HG03469 (cell line): ENCODE measurements around the gene LIPG.
"Not testable (repeated sequence)": the region's sequence is repeated elsewhere in the genome, so short reads cannot be mapped to it uniquely, and the experiment has no call there.

Source experiments
- ATAC-seq: cut with Tn5 transposase; IDR thresholded peaks from one replicate; pipeline ENCODE4 v1.9.1; 2021; ENCODE audit warnings: mild to moderate bottlenecking, moderate library complexity, moderate number of reproducible peaks; ENCODE audit not compliant: unreplicated experiment

The LIPG gene

GRCh38 chr18:49561289-49562193 is at the start of gene LIPG:
TSS of gene LIPG (plus strand) at chr18:49562057. CDS start at chr18:49562309, 252 bp downstream.
- ATAC-seq: no peak

- ATAC-seq: not testable (repeated sequence)
Measured at GRCh38 chr18:49512876-49513275, 49.0 kb upstream of the LIPG start.

GRCh38 chr18:49514577-49514976 is 47.3 kb upstream of the LIPG start:
- no peak for ATAC-seq

- not testable (repeated sequence) for ATAC-seq
Measured at GRCh38 chr18:49515003-49515402, 46.9 kb upstream of the LIPG start.

GRCh38 chr18:49515516-49515915 is 46.3 kb upstream of the LIPG start:
- no peak for ATAC-seq

GRCh38 chr18:49517483-49517882 is 44.4 kb upstream of the LIPG start:
- ATAC-seq: no peak

- no peak for ATAC-seq
Measured at GRCh38 chr18:49519101-49519971, 42.5 kb upstream of the LIPG start.

- ATAC-seq: no peak
Measured at GRCh38 chr18:49520661-49521145, 41.2 kb upstream of the LIPG start.

- ATAC-seq: no peak
Measured at GRCh38 chr18:49521216-49521835, 40.5 kb upstream of the LIPG start.

GRCh38 chr18:49523580-49524093 is 38.2 kb upstream of the LIPG start:
- ATAC-seq: not testable (repeated sequence)

- ATAC-seq: no peak
Measured at GRCh38 chr18:49524349-49524748, 37.5 kb upstream of the LIPG start.

- no peak for ATAC-seq
Measured at GRCh38 chr18:49524951-49525350, 36.9 kb upstream of the LIPG start.

GRCh38 chr18:49525981-49526380 is 35.9 kb upstream of the LIPG start:
- ATAC-seq: no peak

- ATAC-seq: no peak
Measured at GRCh38 chr18:49527631-49528327, 34.1 kb upstream of the LIPG start.

GRCh38 chr18:49529596-49529995 is 32.3 kb upstream of the LIPG start:
- no peak for ATAC-seq

GRCh38 chr18:49531678-49532153 is 30.1 kb upstream of the LIPG start:
- ATAC-seq: no peak

GRCh38 chr18:49534846-49535601 is 26.8 kb upstream of the LIPG start:
- no peak for ATAC-seq

- ATAC-seq: no peak
Measured at GRCh38 chr18:49537232-49537896, 24.5 kb upstream of the LIPG start.

- ATAC-seq: no peak
Measured at GRCh38 chr18:49544362-49544761, 17.5 kb upstream of the LIPG start.
